T-helper 2 cell treated with Interferon-gamma antibody and Interleukin-4, amounts not matched to agents 100 ng/mL and 5 ng/mL, for 36 hours (primary cell): Measurements from ENCODE around the gene CFAP97. TPM values are rescaled to one million over a fixed set of nuclear protein-coding genes. Genes with fewer than 3 reads are reported as not detected.

ENCODE experiments used
- intact Hi-C: fragments of 100-400 bp; cut with micrococcal nuclease; formaldehyde crosslinking; loops from one replicate; pipeline ENCODE4 v1.15.1; 2023
- total RNA-seq: library from RNA; stranded (reverse); gene quantifications from 2 replicates; pipeline ENCODE4 v1.2.3, GENCODE V29; 2022

The CFAP97 gene
- total RNA-seq, 1 donor from 2014 or later, result 26.7 TPM

DNA sequence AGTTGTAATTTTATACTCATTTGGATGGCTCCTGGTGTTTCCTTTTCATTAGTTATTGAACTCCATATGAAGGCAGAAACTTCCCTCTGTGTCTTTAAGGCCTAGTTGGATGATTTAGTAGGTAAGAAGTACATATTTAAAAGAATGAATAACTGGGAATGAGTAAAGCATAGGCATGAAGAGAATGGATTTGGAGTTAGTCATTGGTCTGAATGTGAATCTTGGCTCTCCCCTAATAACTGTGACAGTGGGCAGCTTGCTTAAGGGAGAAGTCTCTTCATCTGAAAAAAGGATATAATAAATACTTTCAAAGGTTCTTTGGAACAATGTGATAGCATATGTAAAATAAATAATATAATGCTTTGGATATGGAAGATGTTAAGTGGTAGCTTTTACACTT is 18.8 kb upstream of the CFAP97 start:
- intact Hi-C loops, result no loop called here

DNA sequence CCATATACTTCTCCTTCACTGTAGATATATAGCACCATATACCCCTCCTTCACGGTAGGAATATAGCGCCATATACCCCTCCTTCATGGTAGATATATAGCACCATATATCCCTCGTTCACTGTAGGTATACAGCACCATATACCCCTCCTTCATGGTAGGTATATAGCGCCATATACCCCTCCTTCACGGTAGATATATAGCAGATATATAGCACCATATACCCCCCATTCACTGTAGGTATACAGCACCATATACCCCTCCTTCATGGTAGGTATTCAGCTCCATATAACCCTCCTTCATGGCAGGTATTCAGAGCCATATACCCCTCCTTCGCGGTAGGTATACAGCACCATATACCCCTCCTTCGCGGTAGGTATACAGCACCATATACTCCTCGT is 18.1 kb upstream of the CFAP97 start:
- intact Hi-C loops, result no loop called here

DNA sequence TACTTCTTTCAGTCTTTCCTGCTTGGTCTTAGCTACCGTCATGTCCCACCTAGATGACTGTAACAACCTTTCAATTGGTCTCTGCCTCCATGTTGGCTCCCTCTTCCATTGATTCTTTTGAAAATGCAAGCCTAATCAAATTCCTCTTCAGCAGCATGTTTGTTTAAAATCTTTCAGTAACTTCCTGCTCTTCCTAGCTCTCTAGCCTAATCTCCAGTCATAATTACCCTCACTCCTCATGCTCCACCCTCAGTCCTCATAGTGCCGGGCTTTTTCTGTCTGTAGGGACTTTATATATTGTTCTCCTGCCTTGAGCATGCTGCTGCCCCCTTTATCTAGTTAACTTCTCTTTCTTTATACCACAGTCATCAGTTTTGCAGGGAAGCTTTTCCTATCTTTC is 17.7 kb upstream of the CFAP97 start:
- intact Hi-C loops, result no loop called here

DNA sequence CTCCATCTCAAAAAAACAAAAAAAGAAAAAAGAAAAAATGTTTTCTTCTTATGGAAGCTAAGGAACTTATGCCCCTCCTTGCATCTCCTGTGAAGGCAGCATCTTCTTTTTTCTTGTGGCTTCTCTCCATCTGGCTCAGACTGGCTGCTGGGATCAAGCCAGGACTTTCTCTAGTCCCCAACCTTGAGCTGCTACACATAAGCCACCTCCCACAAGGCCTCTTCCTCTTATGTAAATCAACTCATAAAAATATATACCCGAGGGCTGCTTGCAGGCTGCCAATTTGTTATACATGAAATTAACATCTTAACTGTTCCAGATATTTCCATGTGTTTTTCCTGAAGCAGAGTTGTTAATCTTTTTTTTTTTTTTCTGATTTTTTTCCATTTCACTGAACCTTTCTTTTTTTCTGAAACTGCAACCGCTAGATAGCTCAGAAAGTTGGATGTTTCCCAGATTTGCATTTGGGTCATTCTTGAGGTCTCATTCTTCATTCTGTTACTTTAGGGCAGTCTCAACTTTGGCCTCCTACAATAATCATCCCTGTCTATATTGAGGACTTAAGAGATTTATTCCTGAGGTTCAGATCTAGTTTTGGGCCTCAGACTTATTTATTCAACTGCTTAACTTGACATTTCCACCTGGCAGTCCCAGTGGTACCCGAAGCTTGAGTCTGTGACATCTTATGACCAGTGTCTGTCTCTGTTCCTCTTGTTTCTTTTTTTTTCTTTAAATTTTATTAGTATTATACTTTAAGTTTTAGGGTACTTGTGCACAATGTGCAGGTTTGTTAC is 15.9 kb upstream of the CFAP97 start:
- intact Hi-C loops, result no loop called here

DNA sequence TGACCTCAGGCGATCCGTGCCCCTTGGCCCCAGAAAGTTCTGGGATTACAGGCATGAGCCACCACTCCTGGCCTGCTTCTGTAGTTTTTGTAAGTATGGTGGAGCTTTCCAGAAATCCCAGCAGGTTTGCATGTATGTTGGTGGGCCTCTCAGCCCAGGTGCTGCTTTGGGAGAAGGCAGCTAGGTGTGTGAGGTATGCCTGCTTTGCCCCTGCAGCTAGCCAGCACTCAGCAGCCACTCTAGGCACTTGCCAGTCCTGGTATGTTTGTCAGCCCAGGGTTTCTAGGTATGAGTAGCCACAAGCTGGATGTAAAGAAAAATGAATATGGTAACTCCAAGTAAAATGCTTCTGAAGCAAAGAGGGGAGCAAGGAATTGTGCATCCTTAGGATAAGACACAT is 14.5 kb upstream of the CFAP97 start:
- intact Hi-C loops, result no loop called here

DNA sequence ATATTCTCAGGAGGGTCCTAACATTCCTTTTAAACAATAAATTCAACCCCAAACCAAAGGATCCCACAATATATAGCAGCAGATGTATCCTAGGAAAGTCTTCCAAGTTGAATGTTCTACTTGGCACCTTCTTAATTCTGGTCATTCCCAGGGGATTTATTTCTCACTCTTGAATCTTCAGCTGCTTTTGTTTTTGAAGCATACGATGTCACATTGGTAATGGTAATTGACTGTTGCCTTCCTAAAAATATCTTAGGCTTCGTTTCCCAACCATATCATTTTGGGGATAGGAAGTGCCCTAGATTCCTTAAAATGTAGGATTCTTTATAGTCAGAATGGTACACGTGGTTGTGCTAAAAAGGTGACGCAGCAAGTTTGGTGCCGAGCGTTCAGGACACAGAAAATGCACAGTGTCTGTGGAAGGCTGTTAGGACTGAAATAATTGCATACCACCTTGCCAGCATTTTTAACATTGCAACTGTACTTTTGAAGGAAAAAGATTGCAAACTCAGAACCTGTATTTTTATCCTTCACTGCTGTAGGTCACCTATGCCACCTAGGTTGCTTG is 13.7 kb upstream of the CFAP97 start:
- intact Hi-C loops, result no loop called here

DNA sequence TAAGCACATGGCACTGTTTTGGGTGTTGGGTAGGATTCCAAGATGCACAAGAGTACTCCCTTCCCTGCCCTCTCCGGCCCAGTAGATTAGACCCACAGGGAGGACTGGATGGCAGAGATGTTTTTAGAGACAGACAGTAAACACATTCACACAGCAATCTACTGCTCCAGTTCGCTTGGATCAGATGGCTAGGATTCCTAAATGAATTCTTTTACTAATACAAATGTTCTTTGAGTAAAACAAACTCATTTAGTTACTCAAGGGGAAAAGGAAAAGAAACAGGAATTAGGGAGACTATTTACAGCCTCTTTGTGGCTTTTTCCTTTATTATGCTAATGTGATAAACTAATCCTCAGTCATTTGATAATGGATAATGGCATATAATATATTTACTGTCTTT is 11.5 kb upstream of the CFAP97 start:
- intact Hi-C loops, result no loop called here

DNA sequence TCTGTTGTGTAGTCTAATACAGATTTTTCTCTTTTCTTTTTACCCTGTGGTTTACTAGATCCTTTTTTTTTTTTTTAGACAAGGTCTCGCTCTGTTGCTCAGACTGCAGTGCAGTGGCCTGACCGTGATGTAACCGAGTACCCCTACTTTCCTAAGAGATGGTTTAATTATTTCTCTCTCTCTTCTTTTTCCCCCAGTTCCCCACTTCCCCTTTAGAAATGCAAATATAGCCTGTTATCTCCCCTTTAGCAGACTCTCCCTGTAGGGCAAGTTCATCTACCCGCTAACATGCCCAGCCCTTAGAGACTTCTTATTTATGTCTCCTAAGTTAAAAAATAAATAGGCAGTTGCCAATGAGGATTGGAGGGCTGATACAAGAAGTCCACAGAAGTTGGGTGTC is 10.1 kb upstream of the CFAP97 start:
- intact Hi-C loops, result no loop called here

DNA sequence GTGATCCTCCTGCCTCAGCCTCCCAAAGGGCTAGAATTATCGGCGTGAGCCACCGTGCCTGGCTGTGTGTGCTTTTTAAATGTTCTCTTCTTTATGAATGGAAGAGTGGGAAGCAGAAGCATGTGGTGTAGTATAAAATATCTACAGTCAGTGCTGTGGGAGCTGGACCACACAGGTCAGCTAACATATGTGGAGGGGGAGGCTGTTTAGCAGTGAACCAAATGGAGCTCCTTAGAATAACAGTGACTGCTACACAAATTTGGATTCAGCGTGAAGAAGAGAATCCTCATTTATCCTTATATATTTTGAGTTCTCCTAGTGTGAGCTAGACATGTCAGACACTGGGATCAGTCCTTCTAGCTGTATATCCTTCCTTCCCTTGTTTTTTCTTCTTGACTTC is 8.8 kb upstream of the CFAP97 start:
- intact Hi-C loops, result no loop called here

DNA sequence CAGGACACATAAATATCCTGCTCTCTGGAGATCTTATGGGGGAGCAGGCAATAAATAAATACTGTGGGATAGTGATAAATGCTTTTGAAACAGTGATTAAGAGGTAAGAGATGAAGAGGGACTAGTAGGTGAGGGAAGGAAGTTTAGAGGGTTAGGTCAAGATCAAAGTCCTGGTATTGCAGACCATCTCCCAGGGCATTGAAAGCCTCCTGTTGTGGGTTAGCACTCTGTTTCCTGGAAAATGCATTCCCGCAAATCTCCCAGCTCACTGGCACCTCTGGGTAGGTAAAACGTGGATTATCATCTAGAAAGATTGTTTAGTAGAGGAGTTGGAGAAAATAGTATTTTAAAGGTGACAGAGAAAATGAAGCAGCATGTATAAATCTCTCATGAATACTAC is 7.8 kb upstream of the CFAP97 start:
- intact Hi-C loops, result loop anchor here (2.0 kb wide), 1 partner anchor 979 kb away; the partner anchor contains the start of gene CYP4V2

DNA sequence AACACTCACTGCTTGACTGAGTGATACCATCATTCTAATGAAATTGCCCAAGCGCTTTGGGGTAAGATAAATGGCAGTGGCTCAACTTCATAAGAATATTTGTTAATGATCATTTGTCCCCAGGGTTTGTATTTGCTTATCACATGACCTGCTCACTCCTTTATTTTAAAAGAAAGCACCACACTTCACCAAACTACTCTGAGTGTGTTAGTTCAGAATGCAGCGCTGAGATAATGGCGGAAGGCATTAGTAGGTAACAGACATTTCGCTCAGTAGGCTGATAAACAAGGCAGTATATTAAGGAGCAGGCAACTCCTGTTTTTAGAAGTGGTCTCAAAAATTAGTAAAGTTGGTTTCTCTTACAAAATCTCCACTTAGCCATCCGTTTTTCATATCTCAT is 7.2 kb upstream of the CFAP97 start:
- intact Hi-C loops, result loop anchor here (2.0 kb wide), 1 partner anchor 980 kb away; the partner anchor contains the start of gene CYP4V2

DNA sequence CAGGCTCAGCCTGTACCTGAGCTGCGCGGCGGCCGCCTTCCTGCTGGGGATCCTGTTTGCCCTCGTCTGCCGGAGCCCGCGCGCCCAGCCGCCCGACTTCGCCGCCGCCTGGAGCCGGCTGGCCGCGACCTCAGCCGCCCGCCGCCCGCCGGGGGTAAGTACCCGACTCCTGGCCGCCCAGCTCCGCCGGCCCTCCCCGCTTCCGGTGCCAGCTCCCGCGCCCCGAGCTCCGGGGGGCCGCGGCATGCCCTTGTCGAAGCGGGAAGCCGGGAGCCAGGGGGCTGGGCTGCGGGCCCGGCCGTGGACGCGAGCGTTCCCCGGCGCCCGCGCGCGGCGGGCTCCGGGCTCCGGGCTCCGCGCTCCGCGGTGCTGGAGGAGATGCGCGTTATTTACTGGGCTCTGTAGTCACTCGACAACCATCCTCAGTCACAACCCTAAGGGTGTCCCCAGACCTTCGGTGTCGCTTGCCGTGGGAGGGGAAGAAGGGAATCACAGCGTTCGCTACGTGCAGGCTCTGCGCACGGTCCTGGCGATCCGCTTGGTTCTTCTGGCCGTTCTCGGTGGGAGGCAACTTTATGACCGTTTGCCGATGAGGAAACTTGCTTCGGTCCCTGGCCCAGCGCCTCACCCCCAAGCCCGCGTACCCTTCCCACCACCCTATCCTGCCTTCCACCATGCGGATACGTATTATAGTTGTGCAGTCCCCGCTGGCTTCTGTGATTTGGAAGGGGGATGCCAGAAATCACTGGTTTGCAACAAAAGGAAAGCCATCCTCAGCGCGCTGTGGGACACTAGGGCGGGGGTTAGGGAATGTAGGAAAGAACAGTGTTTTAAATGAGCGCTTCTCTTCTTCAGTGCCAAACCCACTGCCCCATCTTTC is 6.5 kb upstream of the CFAP97 start:
- intact Hi-C loops, result loop anchor here (2.0 kb wide), 1 partner anchor 980 kb away; the partner anchor contains the start of gene CYP4V2

DNA sequence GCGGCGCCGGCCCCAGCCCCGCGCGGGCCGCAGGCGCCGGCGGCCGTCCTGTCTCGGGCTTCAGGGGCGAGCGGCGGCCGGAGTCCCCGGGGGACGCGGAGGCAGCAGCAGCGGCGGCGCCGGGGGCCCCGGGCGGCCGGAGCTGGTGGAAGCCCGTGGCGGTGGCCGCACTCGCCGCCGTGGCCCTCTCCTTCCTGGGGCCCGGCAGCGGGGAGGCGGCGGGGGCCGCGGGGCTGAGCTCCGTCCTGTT is 6.0 kb upstream of the CFAP97 start:
- intact Hi-C loops, result loop anchor here (1.0 to 10.0 kb wide), 7 partner anchors 182 to 981 kb away; partner anchors contain the start of genes CCDC110, CYP4V2 and LRP2BP

DNA sequence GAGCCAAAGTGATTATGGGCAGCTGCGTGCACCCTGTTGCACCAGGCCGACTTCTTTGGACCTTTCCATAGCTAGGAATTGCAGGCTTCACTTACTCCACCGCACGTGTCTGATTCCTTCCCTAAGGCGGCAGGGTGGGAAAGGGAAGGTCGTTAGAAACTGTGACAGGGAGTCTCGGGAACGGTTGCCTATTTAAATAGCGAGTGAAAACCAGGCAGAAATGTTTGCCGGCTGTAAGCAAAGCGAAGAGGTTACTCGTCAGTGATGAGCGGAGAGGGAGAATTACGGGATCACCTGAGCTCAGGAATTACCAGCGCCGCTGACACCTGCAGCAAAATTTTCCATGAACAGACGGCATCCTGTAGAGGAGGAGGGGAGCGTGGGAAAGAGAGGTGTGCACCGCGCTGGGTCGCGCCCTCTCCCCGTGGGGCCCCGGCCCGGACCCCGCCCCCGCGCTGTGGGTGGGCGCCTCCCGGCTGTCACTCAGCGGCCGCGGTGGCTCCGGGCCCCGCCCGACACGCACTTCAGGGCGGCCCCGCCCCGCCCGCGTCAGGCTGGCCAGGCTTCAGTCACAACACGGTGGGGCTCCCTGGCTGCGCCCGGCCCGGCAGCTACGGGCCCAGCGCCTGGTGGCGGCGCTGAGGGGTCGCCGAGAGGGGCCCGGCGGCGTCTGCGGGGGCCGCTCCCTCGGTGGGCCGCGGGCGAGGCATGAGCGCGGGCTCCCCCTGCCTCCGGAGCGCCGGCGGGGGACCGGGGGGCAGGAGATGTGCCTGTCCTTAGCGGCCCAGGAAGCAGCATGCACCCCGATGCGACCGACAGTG is 5.4 kb upstream of the CFAP97 start, which contains the start of gene SNX25:
SNX25 (plus strand) TSS at position 568 of the 821 bp plus-strand sequence; CDS start at position 797, 229 bp downstream.
- intact Hi-C loops, result loop anchor here (1.0 to 10.0 kb wide), 6 partner anchors 182 to 386 kb away; partner anchors contain the start of genes CCDC110 and LRP2BP

DNA sequence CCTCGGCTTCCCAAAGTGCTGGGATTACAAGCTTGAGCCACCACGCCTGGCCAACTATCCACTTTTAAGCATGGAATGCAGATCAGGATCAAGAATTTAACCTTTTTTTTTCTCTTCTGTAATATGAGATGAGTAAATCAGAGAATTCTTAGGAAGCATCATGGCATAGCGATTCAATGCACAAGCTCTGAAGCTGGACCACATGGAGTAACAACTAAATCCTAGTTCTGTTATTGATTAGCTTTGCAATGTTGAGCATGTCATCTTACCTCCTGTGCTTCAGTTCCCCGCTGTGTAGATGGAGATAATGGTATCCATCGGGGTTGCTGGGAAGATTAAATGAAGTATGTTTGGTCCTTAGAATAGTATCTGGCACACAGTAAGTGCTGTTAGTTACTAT is 3.7 kb upstream of the CFAP97 start:
- intact Hi-C loops, result loop anchor here (10.0 kb wide), 1 partner anchor 387 kb away; no protein-coding TSS in a partner anchor

DNA sequence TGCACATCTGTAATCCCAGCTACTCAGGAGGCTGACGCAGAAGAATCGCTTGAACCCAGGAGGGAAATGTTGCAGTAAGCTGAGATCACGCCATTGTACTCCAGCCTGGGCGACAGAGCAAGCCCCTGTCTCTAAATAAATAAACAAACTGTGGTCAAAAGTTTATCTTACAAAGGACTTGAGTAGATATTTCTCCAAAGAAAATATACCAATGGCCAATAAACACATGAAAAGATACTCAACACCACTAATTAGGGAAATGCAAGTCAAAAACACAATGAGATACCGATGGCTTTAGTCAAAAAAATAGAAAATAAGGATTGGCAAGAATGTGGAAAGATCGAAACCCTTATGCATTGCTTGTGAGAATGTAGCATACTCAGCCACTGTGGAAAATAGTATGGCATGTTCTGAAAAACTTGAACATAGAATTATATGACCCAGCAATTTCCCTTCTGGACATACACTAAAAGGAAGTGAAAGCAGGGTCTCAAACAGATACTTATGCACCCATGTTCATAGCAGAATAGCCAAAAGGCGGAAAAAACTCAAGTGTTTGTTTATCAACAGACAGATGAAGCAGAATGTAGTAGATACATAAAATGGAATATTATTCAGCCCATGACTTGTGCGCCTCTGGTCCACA is 2.0 kb upstream of the CFAP97 start:
- intact Hi-C loops, result loop anchor here (2.0 to 10.0 kb wide), 2 partner anchors 389 to 557 kb away; partner anchors contain the start of genes CASP3 and PRIMPOL

DNA sequence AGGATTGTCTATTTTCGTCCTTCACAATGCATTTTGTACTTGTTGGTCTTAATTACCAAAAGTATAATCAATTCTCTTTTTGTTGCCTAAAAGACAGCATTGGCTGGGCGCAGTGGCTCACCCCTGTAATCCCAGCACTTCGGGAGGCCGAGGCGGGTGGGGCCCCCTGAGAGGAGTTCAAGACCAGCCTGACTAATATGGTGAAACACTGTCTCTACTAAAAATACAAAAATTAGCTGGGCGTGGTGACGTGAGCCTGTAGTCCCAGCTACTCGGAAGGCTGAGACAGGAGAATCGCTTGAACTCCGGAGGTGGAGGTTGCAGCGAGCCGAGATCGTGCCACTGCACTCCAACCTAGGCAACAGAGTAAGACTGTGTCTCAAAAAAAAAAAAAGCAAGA is 1.3 kb upstream of the CFAP97 start:
- intact Hi-C loops, result loop anchor here (2.0 to 10.0 kb wide), 2 partner anchors 390 to 556 kb away; partner anchors contain the start of genes CASP3 and PRIMPOL

DNA sequence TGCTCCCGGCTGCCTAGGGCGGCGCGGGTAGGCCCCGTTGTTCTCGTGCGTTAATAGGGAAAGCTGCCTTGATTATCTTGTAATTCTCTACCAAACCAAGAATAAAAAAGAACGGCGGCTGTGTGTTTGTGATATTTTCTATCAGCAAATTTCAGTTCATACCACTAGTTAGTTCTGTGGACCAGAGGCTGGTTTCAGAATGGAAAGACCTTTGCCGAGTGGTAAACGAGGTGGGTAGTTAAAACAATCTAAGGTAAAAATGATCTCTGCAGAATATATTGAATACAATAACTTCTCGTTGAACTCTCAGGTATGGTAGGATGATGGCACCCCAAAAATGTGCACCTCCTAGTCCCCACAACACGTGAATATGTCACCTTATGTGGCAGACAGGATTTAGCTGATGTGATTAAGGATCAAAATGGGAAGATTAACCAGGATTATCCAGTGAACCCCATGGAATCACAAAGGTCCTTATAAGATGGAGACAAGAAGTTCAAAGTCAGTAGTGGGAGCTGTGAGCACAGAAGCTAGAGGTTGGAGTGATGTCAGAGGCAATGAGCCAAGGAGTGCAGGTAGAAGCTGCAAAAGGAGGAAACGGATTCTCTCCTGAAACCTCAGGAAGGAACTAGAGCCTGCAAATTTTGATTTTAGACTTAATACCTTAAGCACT is 574 bp upstream of the CFAP97 start:
- intact Hi-C loops, result loop anchor here (1.0 to 10.0 kb wide), 8 partner anchors 48 to 1762 kb away; partner anchors contain the start of genes ANKRD37, CASP3, CDKN2AIP and ING2

DNA sequence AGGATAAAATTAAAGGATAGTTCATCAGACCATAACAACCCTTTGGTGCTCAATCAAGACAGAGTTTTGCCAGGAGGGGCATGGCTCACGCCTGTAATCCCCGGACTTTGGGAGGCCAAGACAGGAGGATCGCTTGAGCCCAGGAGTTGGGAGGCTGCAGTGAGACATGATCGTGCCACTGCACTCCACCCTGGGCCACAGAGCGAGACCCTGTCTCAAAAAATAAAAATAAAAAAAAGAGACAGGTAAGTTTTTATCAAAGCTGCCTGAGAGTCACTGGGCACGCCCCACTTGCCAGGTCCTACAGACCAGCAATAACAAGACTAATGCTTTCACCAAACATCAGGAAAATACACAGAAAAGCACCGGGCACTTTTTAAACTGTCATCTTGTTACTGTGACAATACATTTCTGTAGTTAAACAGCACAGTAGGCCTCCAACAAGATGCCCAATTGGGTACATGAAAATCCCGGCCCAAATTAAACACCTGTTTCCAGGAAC is 765 bp downstream of the CFAP97 start:
- intact Hi-C loops, result loop anchor here (5.0 to 10.0 kb wide), 5 partner anchors 49 to 1761 kb away; partner anchors contain the start of genes CDKN2AIP, ING2 and SLC25A4
